Neural cell (in vitro differentiated cells): Measurements from ENCODE around the gene OAS3. TPM values are rescaled to one million over a fixed set of nuclear protein-coding genes. Genes with fewer than 3 reads are reported as not detected.

Source experiments
- H2AFZ ChIP-seq: fragments of 200-600, 300-800 bp; sonication (generic), shearing (Covaris generic); 2 replicates; pipeline ENCODE4 v1.6.0; 2014; ENCODE audit warnings: low read depth, mild to moderate bottlenecking, antibody characterized with exemption, low read length, moderate library complexity
- H3F3A ChIP-seq: fragments of 200-600 bp; shearing (Covaris generic); 2 replicates; pipeline ENCODE4 v1.6.1; 2016; ENCODE audit warnings: mild to moderate bottlenecking, moderate library complexity, mixed read lengths, antibody characterized with exemption, low read length; ENCODE audit not compliant: insufficient read depth, poor library complexity, severe bottlenecking
- H3K27ac ChIP-seq: fragments of 200-600, 300-800 bp; sonication (generic), shearing (Covaris generic); 2 replicates; pipeline ENCODE4 v1.5.1; 2014; ENCODE audit warnings: mild to moderate bottlenecking, low read length, moderate library complexity
- H3K27me3 ChIP-seq: fragments of 300-800, 200-600 bp; sonication (generic), shearing (Covaris generic); 2 replicates; pipeline ENCODE4 v1.6.0; 2014; ENCODE audit warnings: mild to moderate bottlenecking, low read depth, low read length, moderate library complexity; ENCODE audit not compliant: insufficient read depth
- H3K36me3 ChIP-seq: fragments of 300-800, 200-600 bp; sonication (generic), shearing (Covaris generic); 2 replicates; pipeline ENCODE4 v1.5.1; 2014; ENCODE audit warnings: mild to moderate bottlenecking, antibody characterized with exemption, low read length, moderate library complexity; ENCODE audit not compliant: insufficient read depth
- H3K4me2 ChIP-seq: fragments of 300-800, 200-600 bp; sonication (generic), shearing (Covaris generic); 2 replicates; pipeline ENCODE4 v1.6.0; 2014; ENCODE audit warnings: mild to moderate bottlenecking, low read length
- H3K4me3 ChIP-seq: fragments of 300-800, 200-600 bp; sonication (generic), shearing (Covaris generic); 2 replicates; pipeline ENCODE4 v1.5.1; 2014; ENCODE audit warnings: mild to moderate bottlenecking, low read length, moderate library complexity
- H3K79me2 ChIP-seq: fragments of 200-600 bp; shearing (Covaris generic); replicated peaks from 2 replicates; pipeline ENCODE4 v1.6.0; 2014; ENCODE audit warnings: mild to moderate bottlenecking, low read length, moderate library complexity; ENCODE audit not compliant: insufficient read depth
- H3K9ac ChIP-seq: fragments of 300-800, 200-600 bp; sonication (generic), shearing (Covaris generic); 2 replicates; pipeline ENCODE4 v1.6.1; 2016; ENCODE audit warnings: mild to moderate bottlenecking, low read length, mixed read lengths
- H3K9me2 ChIP-seq: fragments of 200-600 bp; shearing (Covaris generic); 2 replicates; pipeline ENCODE4 v1.6.1; 2016; ENCODE audit warnings: mild to moderate bottlenecking, low read length, mixed read lengths; ENCODE audit not compliant: insufficient read depth
- H3K9me3 ChIP-seq: fragments of 200-600, 300-800 bp; sonication (generic), shearing (Covaris generic); 2 replicates; pipeline ENCODE4 v1.6.1; 2016; ENCODE audit warnings: mild to moderate bottlenecking, mixed run types, low read length, moderate library complexity, mixed read lengths
- H4K20me1 ChIP-seq: fragments of 200-600 bp; shearing (Covaris generic); 2 replicates; pipeline ENCODE4 v1.6.1; 2016; ENCODE audit warnings: mild to moderate bottlenecking, mixed run types; ENCODE audit not compliant: insufficient read depth
- CTCF ChIP-seq: fragments of 450-650 bp; IDR thresholded peaks from 2 replicates; pipeline ENCODE4 v1.5.1; 2014; ENCODE audit warnings: antibody characterized with exemption, mild to moderate bottlenecking, moderate library complexity; ENCODE audit not compliant: poor library complexity, severe bottlenecking
- EP300 ChIP-seq: fragments of 450-650 bp; conservative IDR thresholded peaks from 2 replicates; pipeline ENCODE4 v1.6.1; 2014; ENCODE audit warnings: antibody characterized with exemption, mild to moderate bottlenecking, moderate library complexity; ENCODE audit not compliant: poor library complexity, severe bottlenecking
- EZH2 ChIP-seq: fragments of 200-600, 300-800 bp; shearing (Covaris generic), sonication (generic); IDR thresholded peaks from 2 replicates; pipeline ENCODE4 v1.6.1; 2014; ENCODE audit warnings: antibody characterized with exemption, low read length, borderline replicate concordance, mild to moderate bottlenecking; ENCODE audit not compliant: insufficient read depth, poor library complexity, severe bottlenecking
- MXI1 ChIP-seq: fragments of 450-650 bp; conservative IDR thresholded peaks from 2 replicates; pipeline ENCODE4 v1.6.1; 2014; ENCODE audit warnings: antibody characterized with exemption, mild to moderate bottlenecking; ENCODE audit not compliant: poor library complexity, severe bottlenecking
- POLR2AphosphoS5 ChIP-seq: IDR thresholded peaks from 2 replicates; pipeline ENCODE4 v1.6.1; 2012
- RAD21 ChIP-seq: fragments of 450-650 bp; conservative IDR thresholded peaks from 2 replicates; pipeline ENCODE4 v1.6.1; 2014; ENCODE audit warnings: antibody characterized with exemption, mild to moderate bottlenecking, moderate library complexity
- REST ChIP-seq: IDR thresholded peaks from 2 replicates; pipeline ENCODE4 v1.6.1; 2012; ENCODE audit warnings: borderline replicate concordance
- SMC3 ChIP-seq: fragments of 450-650 bp; conservative IDR thresholded peaks from 2 replicates; pipeline ENCODE4 v1.6.1; 2014; ENCODE audit warnings: antibody characterized with exemption, mild to moderate bottlenecking, moderate library complexity; ENCODE audit not compliant: poor library complexity
- TAF1 ChIP-seq: IDR thresholded peaks from 2 replicates; pipeline ENCODE4 v1.6.1; 2012; ENCODE audit warnings: low read depth
- polyA plus RNA-seq: library from polyadenylated mRNA; depleted of rRNA; stranded (reverse); fragments of >200 nt; gene quantifications from 2 replicates; pipeline ENCODE4 v1.2.3, GENCODE V29; 2014

Gene OAS3
- polyA plus RNA-seq, 1 donor from 2014 or later = not detected

- Histone ChIP-seq H4K20me1 (no peaks in the 10 kb centered on the region), H3K27ac (no peak overlapping the region), H3F3A (no peaks in the 10 kb centered on the region), H2AFZ (no peak overlapping the region), H3K4me3 (no peak overlapping the region), H3K27me3 (no peaks in the 10 kb centered on the region), H3K9me2 (no peaks in the 10 kb centered on the region), H3K9ac (no peak overlapping the region), H3K79me2 (no peaks in the 10 kb centered on the region), H3K4me2 (no peak overlapping the region), H3K9me3 (no peaks in the 10 kb centered on the region), H3K36me3 (no peaks in the 10 kb centered on the region)
- TF ChIP-seq RAD21 (no peak), SMC3 (no peak), EP300 (no peak), TAF1 (no peak), EZH2 (no peak), REST (no peak)
These were observed 9.5 kb downstream of the OAS3 start for GRCh38 chr12:112947761-112948160.

GRCh38 chr12:112948806-112949205, 10.5 kb downstream of the OAS3 start:
- H3F3A ChIP-seq = no peaks in the 10 kb centered on the region
- H2AFZ ChIP-seq = no peak overlapping the region
- no peaks in the 10 kb centered on the region for H3K79me2 ChIP-seq
- H3K27ac ChIP-seq = no peak overlapping the region
- no peaks in the 10 kb centered on the region for H3K9me2 ChIP-seq
- H3K27me3 ChIP-seq = no peaks in the 10 kb centered on the region
- H3K9ac ChIP-seq = no peak overlapping the region
- no peak overlapping the region for H3K4me3 ChIP-seq
- no peak overlapping the region for H3K4me2 ChIP-seq
- TF ChIP-seq MXI1 (no peak), CTCF (no peak), POLR2AphosphoS5 (no peak), RAD21 (no peak), TAF1 (no peak), EP300 (no peak), EZH2 (no peak), SMC3 (no peak), REST (no peak)
- no peaks in the 10 kb centered on the region for H4K20me1 ChIP-seq
- H3K9me3 ChIP-seq = no peaks in the 10 kb centered on the region
- H3K36me3 ChIP-seq = no peaks in the 10 kb centered on the region
